PFSK-1 (cell line): Measurements from ENCODE around the gene CELF4.

Source experiments
- POLR2AphosphoS5 ChIP-seq: IDR thresholded peaks from 2 replicates; pipeline ENCODE4 v1.6.1; 2012; ENCODE audit warnings: low read depth, mild to moderate bottlenecking, control low read depth, low read length, moderate library complexity
- TAF1 ChIP-seq: IDR thresholded peaks from 2 replicates; pipeline ENCODE4 v1.6.1; 2012; ENCODE audit warnings: low read length, control low read depth, borderline replicate concordance; ENCODE audit not compliant: insufficient read depth
- TF ChIP-seq, protein P1 (sequence below), 2 experiments: IDR thresholded peaks; 2 replicates each; pipeline versions ENCODE4 v1.6.1 to v1.8.0; 2011 to 2012; ENCODE audit warnings: low read depth in 2 of 2, low read length in 2 of 2, control low read depth in 1 of 2, inconsistent platforms in 1 of 2, mild to moderate bottlenecking in 1 of 2, moderate library complexity in 1 of 2; ENCODE audit not compliant: insufficient read depth in 1 of 2

- TF ChIP-seq POLR2AphosphoS5 (no peak), TAF1 (no peak)
- TF ChIP-seq, protein P1, sequence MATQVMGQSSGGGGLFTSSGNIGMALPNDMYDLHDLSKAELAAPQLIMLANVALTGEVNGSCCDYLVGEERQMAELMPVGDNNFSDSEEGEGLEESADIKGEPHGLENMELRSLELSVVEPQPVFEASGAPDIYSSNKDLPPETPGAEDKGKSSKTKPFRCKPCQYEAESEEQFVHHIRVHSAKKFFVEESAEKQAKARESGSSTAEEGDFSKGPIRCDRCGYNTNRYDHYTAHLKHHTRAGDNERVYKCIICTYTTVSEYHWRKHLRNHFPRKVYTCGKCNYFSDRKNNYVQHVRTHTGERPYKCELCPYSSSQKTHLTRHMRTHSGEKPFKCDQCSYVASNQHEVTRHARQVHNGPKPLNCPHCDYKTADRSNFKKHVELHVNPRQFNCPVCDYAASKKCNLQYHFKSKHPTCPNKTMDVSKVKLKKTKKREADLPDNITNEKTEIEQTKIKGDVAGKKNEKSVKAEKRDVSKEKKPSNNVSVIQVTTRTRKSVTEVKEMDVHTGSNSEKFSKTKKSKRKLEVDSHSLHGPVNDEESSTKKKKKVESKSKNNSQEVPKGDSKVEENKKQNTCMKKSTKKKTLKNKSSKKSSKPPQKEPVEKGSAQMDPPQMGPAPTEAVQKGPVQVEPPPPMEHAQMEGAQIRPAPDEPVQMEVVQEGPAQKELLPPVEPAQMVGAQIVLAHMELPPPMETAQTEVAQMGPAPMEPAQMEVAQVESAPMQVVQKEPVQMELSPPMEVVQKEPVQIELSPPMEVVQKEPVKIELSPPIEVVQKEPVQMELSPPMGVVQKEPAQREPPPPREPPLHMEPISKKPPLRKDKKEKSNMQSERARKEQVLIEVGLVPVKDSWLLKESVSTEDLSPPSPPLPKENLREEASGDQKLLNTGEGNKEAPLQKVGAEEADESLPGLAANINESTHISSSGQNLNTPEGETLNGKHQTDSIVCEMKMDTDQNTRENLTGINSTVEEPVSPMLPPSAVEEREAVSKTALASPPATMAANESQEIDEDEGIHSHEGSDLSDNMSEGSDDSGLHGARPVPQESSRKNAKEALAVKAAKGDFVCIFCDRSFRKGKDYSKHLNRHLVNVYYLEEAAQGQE (IDR thresholded peaks at IDR 0.05; ENCODE audit: insufficient read depth in 1 of 2, low read depth in 2 of 2, low read length in 2 of 2) = no peak
Observed at GRCh38 chr18:37260367-37261093, 305.1 kb downstream of the CELF4 start.
